ENCODE data around the gene NFIB. TPM values are rescaled to one million over a fixed set of nuclear protein-coding genes. Genes with fewer than 3 reads are reported as not detected.

NFIB gene
- total RNA-seq, 2 donors from 2014 or later: 54.8 to 114 TPM

GRCh38 chr9:14221119-14221518, 92.8 kb downstream of the NFIB start:
- Histone ChIP-seq H3K27ac (peak overlapping the region; percentile 20 to 36), H3K4me3 (no peak overlapping the region), H3K27me3 (replicated peaks; ENCODE audit: insufficient read depth) (no peaks in the 10 kb centered on the region), H3K36me3 (no peaks in the 10 kb centered on the region), H3K9me3 (no peaks in the 10 kb centered on the region), H3K4me1 (ENCODE audit: control insufficient read depth in 1 of 2, low read depth in 2 of 2) (peaks cover 27 to 62% of the 10 kb centered on the region in 2 donors)
- no peak for ATAC-seq (ENCODE audit: insufficient number of reproducible peaks, low FRiP score, low read depth)
- TF ChIP-seq CTCF (IDR thresholded peaks at IDR 0.05): no peak
- DNase-seq (ENCODE audit: low spot score): no peak

- TF ChIP-seq CTCF (IDR thresholded peaks at IDR 0.05): no peak
- H3K4me1 ChIP-seq (ENCODE audit: control insufficient read depth in 1 of 2, low read depth in 2 of 2): peaks cover 27 to 69% of the 10 kb centered on the region in 2 donors
- no peaks in the 10 kb centered on the region for H3K36me3 ChIP-seq
- no peak for ATAC-seq (ENCODE audit: insufficient number of reproducible peaks, low FRiP score, low read depth)
- H3K27ac ChIP-seq: peak overlapping the region; percentile 26 to 36
- H3K27me3 ChIP-seq (replicated peaks; ENCODE audit: insufficient read depth): no peaks in the 10 kb centered on the region
- DNase-seq (ENCODE audit: low spot score): no peak
- H3K4me3 ChIP-seq: no peak overlapping the region
- H3K9me3 ChIP-seq: no peaks in the 10 kb centered on the region
Observed at GRCh38 chr9:14220256-14220655, 93.7 kb downstream of the NFIB start.

DNA sequence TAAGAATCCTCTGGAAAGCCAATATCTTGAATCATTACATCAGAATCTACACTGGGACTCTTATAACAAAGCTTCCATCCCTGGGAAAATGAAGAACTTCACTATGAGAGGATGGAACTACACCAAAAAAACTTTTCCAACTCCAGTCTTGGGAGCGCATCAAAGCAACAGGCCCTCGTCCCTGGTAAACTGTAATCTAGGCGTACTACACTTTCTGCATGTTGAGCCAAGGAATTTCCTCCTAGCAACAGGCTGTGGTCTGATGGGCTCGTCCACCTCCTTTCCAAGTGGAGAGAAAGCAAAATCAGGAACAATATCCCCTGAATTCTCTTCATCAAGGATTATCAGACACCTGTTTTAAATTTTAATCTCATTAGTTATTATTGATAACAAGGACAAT, 94.1 kb downstream of the NFIB start:
- Histone ChIP-seq H3K36me3 (no peaks in the 10 kb centered on the region), H3K4me1 (ENCODE audit: control insufficient read depth in 1 of 2, low read depth in 2 of 2) (peaks cover 27 to 71% of the 10 kb centered on the region in 2 donors), H3K4me3 (no peak overlapping the region), H3K9me3 (no peaks in the 10 kb centered on the region), H3K27ac (peak overlapping the region; percentile 26 to 36), H3K27me3 (replicated peaks; ENCODE audit: insufficient read depth) (no peaks in the 10 kb centered on the region)
- DNase-seq (ENCODE audit: low spot score): no peak
- no peak for TF ChIP-seq CTCF (IDR thresholded peaks at IDR 0.05)
- ATAC-seq (ENCODE audit: insufficient number of reproducible peaks, low FRiP score, low read depth): no peak

DNA sequence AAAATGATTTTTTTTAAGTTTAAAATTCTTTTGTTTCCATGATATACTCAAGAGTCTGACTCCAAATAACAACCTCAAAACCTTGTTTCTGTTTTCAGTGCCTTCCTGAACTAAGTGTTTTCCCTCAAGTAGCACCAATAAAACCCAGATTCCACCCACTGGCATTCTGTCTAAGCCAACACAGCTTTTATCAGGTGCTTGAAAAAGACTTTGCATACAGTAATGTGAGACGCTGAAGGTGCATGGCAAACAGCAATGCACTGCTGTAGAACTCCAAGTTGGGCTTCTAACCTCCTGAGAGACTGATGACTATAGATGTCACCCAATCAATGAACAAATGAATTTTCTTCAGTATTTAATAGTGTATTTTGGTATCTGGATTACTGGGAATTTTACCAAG, 95.7 kb downstream of the NFIB start:
- ATAC-seq (ENCODE audit: insufficient number of reproducible peaks, low FRiP score, low read depth) (no peak), DNase-seq (ENCODE audit: low spot score) (no peak)
- no peak for TF ChIP-seq CTCF (IDR thresholded peaks at IDR 0.05)
- Histone ChIP-seq H3K4me3 (no peak overlapping the region), H3K27ac (no peak overlapping the region), H3K4me1 (ENCODE audit: control insufficient read depth in 1 of 2, low read depth in 2 of 2) (peaks cover 32 to 84% of the 10 kb centered on the region in 2 donors), H3K9me3 (no peaks in the 10 kb centered on the region), H3K27me3 (replicated peaks; ENCODE audit: insufficient read depth) (no peaks in the 10 kb centered on the region), H3K36me3 (no peaks in the 10 kb centered on the region)

- Histone ChIP-seq H3K27me3 (replicated peaks; ENCODE audit: insufficient read depth) (no peaks in the 10 kb centered on the region), H3K4me1 (ENCODE audit: control insufficient read depth in 1 of 2, low read depth in 2 of 2) (peaks cover 36 to 90% of the 10 kb centered on the region in 2 donors), H3K27ac (no peak overlapping the region), H3K36me3 (no peaks in the 10 kb centered on the region), H3K9me3 (no peaks in the 10 kb centered on the region), H3K4me3 (no peak overlapping the region)
- no peak for TF ChIP-seq CTCF (IDR thresholded peaks at IDR 0.05)
- DNase-seq (ENCODE audit: low spot score): no peak
- ATAC-seq (ENCODE audit: insufficient number of reproducible peaks, low FRiP score, low read depth): no peak
Observed at GRCh38 chr9:14216612-14217194, 97.2 kb downstream of the NFIB start.
